NCI-H1436 (cell line): ENCODE measurements around the gene TRIM15.
"Not testable (repeated sequence)": the region's sequence is repeated elsewhere in the genome, so short reads cannot be mapped to it uniquely, and the experiment has no call there.

Experiments
- DNase-seq: peaks from one replicate; lab custom pipeline; 2025; lab: John Stamatoyannopoulos, UW

Gene TRIM15

GRCh38 chr6:30163090-30163917 is at the start of gene TRIM15:
TSS of gene TRIM15 (plus strand) at chr6:30163546. CDS start at chr6:30163685, 139 bp downstream.
- no peak for DNase-seq

GRCh38 chr6:30113841-30114240 is 49.5 kb upstream of the TRIM15 start:
- DNase-seq: no peak

- no peak for DNase-seq
These were observed 46.6 kb upstream of the TRIM15 start for GRCh38 chr6:30116724-30117123.

DNA sequence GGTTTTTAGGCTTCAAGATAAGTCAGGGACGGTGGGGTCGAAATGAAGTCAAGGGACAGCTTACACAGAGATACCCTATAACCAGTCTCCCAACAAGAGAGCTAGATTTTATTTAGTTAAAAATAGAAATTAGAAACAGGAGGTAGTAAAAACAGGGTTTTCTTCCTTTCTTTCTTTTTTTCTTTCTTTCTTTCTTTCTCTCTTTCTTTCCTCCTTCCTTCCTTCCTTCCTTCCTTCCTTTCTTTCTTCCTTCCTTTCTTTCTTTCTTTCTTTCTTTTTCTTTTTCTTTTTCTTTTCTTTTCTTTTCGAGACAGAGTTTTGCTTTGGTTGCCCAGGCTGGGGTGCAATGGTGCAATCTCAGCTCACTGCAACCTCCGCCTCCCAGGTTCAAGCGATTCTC is 44.7 kb upstream of the TRIM15 start:
- DNase-seq: not testable (repeated sequence)

DNA sequence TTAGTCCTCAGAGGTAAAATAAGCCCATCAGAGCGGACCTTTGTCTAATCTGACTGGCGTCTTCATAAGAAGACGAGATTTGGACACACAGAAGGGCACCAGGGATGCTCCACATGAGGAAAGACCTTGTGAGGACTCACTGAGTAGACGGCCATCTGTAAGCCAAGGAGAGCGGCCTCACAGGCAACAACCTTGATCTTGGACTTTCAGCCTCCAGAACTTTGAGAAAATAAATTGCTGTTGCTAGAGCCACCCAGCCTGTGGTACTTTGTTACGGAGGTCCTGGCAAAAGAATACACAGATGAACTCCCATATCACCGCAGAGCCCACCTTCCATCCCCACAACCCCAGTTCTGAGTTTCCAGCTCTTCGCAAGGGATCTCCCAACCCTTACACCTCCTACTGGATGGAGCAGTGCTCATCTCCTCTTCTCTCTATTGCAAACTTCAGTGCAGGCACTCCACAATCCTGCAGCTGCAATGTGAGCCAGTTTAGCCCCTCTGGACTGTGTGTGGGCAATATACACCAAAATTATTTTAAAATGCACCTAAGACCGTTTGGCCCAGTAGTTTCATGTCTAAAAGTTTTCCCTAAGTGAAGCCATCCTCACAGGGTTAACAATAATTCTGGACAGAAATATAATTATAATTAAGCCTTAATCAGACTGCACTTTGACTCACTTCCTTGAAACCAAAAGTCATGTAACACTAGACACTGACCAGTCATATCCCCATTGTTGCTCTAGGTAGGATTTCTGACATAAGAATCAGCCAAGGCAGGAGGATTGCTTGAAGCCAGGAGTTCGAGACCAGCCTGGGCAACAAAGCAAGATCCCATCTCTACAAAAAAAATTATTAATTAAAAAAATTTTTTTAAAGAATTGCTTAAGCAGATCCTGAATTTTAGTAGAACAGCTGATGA is 41.6 kb upstream of the TRIM15 start:
- no peak for DNase-seq

DNA sequence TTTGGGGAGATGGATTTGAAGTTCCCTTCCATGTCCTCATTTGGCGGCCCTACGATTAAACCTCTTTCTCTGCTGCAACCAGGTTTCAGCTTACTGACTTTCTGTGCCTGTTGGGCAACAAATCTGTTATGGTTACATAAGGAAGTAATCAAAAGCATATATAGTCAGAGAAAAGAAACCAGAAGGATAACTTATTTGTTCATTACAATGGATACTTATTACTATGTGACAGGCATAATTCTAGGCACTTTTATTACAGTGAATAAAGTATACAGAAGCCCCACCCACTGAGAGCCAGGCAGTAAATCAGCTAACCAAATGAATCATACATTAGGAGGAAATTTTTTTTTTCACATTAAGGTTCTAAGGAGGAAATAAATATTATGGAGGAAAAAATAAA is 40.8 kb upstream of the TRIM15 start:
- DNase-seq: no peak

- DNase-seq: no peak
These were observed 35.9 kb upstream of the TRIM15 start for GRCh38 chr6:30127238-30128093.

- no peak for DNase-seq
These were observed 33.8 kb upstream of the TRIM15 start for GRCh38 chr6:30129265-30130178.

DNA sequence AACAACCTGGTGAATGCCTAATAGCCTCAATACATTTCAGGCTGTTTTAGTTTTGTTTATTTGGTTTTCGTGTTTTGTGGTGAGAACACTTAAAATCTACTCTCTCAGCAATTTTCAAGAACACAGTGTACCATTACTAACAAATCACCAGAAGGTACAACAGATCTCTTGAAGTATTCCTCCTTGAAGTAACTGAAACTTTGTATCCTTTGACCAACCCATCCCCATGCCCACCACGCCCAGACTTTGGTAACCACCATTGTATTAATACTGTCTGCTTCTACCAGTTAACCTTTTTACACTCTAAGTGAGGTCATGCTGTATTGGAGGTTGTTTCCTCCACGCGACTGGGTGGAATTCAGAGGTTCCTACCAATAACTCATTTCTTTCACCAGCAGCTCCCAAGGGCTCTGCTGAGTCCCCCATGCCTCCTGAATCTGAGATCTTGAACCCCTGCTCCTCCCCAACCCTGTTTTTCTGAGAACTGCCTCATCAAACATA is 33.1 kb upstream of the TRIM15 start:
- no peak for DNase-seq

- peak; percentile 59 for DNase-seq
These were observed 32.2 kb upstream of the TRIM15 start for GRCh38 chr6:30130887-30131862.

GRCh38 chr6:30131947-30132497 is 31.3 kb upstream of the TRIM15 start:
- no peak for DNase-seq

DNA sequence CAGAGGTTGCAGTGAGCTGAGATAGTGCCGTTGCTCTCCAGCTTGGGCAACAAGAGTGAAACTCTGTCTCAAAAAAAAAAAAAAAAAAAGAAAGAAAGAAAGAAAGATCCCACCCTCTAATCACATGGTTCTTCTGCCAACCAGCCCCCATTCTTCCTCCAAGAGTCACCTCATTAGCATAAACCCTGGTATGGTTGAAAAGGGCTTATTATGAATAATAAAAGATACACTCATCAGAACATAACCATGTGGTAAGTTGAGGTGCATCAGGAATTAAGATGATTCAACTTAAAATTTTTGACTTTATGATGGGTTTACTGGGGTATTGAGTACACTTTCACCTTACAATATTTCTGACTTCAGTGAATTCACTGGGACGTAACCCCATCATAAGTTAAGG is 28.2 kb upstream of the TRIM15 start:
- DNase-seq: no peak

DNA sequence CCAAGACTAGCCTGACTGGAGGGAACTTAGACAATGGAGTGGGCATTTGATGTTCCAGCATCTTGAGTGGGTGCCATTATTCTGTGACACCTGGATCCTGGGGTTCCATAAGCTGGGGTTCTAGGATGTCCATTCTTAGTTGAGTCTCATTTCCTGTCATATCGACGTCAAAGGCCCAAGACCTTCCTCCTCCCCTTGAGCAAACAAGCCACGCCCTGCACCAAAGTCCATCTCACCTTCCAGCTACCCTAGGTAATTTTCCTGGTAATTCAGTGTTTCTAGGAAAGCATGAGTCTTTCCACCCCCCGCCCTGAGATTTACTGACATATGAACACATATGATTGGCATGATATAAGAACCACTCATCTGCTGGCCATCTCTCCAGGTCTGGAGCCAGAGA is 27.6 kb upstream of the TRIM15 start, which contains the start of gene TRIM40:
Gene TRIM40 (plus strand): TSS at position 384 of the 400 bp plus-strand sequence. CDS start 897 bp downstream, outside the sequence.
- DNase-seq: no peak

DNA sequence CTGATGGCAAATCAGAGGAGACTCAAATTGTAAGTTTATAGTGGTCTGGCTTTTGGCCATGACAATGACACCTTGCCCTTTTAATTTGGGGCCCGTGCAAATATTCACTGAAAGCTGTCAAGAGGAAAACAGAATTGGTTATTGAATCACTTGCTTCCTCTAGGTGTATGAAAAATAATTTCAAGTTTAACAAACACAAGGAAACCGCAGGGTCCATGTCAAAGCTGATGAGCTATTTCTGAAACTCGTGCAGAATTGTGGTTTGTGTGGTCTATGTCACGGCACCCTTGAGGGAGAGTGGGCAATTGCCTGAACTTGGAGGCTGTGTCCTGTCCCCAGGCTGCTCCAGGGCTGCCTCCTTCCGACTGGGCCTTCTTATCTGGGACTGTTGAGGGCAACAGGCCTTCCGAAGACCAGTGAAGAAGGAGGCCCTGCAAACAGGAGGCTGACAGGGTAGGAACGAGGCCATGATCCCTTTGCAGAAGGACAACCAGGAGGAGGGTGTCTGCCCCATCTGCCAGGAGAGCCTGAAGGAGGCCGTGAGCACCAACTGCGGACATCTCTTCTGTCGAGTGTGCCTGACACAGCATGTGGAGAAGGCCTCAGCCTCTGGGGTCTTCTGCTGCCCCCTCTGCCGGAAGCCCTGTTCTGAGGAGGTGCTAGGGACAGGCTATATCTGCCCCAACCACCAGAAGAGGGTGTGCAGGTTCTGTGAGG is 26.6 kb upstream of the TRIM15 start:
- DNase-seq: no peak

DNA sequence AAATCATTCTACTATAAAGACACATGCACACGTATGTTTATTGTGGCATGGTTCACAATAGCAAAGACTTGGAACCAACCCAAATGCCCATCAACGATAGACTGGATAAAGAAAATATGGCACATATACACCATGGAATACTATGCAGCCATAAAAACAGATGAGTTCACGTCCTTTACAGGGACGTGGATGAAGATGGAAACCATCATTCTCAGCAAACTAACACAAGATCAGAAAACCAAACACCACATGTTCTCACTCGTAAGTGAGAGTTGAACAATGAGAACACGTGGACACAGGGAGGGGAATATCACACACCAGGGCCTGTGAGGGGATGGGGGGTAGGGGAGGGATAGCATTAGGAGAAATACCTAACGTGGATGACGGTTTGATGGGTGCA is 23.1 kb upstream of the TRIM15 start:
- DNase-seq: not testable (repeated sequence)

DNA sequence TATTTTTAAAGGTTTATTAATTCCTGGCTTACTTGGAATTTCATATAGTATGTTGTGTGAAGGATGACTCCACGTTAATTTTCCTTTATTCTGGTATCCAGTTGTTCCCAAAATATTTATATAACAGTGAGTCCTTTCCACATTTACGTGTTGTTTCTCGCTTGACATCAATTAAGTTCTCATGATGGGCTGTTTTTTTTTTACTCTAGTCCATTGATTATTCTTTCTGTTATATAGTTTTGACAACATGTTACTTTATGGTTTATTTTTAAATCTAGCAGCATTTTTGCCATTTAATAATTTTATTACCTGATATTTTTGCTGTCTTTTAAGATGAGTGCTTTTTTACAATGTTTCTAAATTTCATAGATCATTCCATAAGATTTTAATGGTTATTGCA is 20.7 kb upstream of the TRIM15 start:
- DNase-seq: no peak

DNA sequence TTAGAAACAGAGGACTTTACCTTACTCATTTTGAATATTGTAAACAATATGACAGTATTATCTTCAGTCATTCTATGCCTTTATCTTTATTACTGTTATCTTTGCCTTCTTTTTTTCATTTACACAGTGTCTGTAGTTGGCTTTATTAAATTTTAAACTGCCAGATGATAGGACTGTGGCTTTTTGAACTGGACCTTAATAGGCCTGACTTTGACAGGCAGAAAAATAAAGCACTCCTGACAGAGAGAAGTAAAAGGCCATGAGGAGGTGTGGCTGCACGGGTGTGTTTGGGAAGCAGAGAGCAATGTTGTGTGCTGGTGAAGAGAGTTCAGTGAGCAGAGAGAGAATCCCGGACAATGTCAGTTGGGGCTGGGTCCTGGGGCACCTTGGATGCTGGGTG is 19.6 kb upstream of the TRIM15 start:
- DNase-seq: no peak

DNA sequence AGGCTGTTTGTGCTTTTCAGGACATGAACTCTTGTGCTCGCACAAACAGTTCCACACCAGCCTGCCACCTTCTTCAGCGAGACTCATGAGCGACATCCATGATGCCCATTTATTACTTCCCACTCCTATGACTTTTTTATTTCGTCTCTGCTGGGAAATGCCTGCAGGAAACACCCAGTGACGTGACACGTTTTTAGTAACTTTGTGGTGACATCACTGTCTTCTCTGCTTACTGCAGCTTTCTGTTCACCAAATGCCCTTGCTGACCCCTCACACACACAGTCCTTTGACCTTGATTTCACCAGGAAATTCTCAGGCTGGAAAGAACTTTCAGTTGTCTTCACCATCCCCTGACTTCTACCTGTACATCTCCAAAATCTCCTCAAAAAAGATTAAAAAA is 18.5 kb upstream of the TRIM15 start:
- no peak for DNase-seq
